Neural cell (in vitro differentiated cells): ENCODE data around the gene FHIT.

Source experiments
- EP300 ChIP-seq: fragments of 450-650 bp; conservative IDR thresholded peaks from 2 replicates; pipeline ENCODE4 v1.6.1; 2014; ENCODE audit warnings: antibody characterized with exemption, mild to moderate bottlenecking, moderate library complexity; ENCODE audit not compliant: poor library complexity, severe bottlenecking
- EZH2 ChIP-seq: fragments of 200-600, 300-800 bp; shearing (Covaris generic), sonication (generic); IDR thresholded peaks from 2 replicates; pipeline ENCODE4 v1.6.1; 2014; ENCODE audit warnings: antibody characterized with exemption, low read length, borderline replicate concordance, mild to moderate bottlenecking; ENCODE audit not compliant: insufficient read depth, poor library complexity, severe bottlenecking
- MXI1 ChIP-seq: fragments of 450-650 bp; conservative IDR thresholded peaks from 2 replicates; pipeline ENCODE4 v1.6.1; 2014; ENCODE audit warnings: antibody characterized with exemption, mild to moderate bottlenecking; ENCODE audit not compliant: poor library complexity, severe bottlenecking
- POLR2AphosphoS5 ChIP-seq: IDR thresholded peaks from 2 replicates; pipeline ENCODE4 v1.6.1; 2012
- RAD21 ChIP-seq: fragments of 450-650 bp; conservative IDR thresholded peaks from 2 replicates; pipeline ENCODE4 v1.6.1; 2014; ENCODE audit warnings: antibody characterized with exemption, mild to moderate bottlenecking, moderate library complexity
- SMC3 ChIP-seq: fragments of 450-650 bp; conservative IDR thresholded peaks from 2 replicates; pipeline ENCODE4 v1.6.1; 2014; ENCODE audit warnings: antibody characterized with exemption, mild to moderate bottlenecking, moderate library complexity; ENCODE audit not compliant: poor library complexity
- TAF1 ChIP-seq: IDR thresholded peaks from 2 replicates; pipeline ENCODE4 v1.6.1; 2012; ENCODE audit warnings: low read depth
- TF ChIP-seq, protein P1 (sequence below): fragments of 450-650 bp; IDR thresholded peaks from 2 replicates; pipeline ENCODE4 v1.5.1; 2014; ENCODE audit warnings: antibody characterized with exemption, mild to moderate bottlenecking, moderate library complexity; ENCODE audit not compliant: poor library complexity, severe bottlenecking
- TF ChIP-seq, protein P2 (sequence below): IDR thresholded peaks from 2 replicates; pipeline ENCODE4 v1.6.1; 2012; ENCODE audit warnings: borderline replicate concordance

DNA sequence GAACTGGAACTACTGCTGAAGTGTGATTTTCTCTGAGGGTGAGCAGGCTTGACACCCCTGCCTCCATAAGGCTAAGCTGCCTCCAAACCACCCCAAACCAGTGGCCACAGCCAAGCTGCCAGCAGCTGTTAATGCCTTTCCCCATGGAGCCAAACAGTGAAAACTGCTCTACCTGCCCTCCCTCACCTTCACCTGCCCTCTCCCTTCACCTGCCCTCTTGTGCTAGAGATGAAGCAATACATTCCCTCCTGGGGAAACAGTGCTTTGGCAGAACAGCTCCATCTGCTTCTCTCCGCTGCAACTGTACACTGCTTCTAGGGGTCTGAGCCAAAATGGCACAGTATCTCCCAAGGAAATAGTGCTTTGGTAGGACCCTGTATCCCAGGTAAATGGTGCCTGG, 374.1 kb downstream of the FHIT start:
- TF ChIP-seq, protein P1, sequence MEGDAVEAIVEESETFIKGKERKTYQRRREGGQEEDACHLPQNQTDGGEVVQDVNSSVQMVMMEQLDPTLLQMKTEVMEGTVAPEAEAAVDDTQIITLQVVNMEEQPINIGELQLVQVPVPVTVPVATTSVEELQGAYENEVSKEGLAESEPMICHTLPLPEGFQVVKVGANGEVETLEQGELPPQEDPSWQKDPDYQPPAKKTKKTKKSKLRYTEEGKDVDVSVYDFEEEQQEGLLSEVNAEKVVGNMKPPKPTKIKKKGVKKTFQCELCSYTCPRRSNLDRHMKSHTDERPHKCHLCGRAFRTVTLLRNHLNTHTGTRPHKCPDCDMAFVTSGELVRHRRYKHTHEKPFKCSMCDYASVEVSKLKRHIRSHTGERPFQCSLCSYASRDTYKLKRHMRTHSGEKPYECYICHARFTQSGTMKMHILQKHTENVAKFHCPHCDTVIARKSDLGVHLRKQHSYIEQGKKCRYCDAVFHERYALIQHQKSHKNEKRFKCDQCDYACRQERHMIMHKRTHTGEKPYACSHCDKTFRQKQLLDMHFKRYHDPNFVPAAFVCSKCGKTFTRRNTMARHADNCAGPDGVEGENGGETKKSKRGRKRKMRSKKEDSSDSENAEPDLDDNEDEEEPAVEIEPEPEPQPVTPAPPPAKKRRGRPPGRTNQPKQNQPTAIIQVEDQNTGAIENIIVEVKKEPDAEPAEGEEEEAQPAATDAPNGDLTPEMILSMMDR: no peak
- TF ChIP-seq POLR2AphosphoS5: no peak
- TF ChIP-seq EP300: no peak
- TF ChIP-seq, protein P2, sequence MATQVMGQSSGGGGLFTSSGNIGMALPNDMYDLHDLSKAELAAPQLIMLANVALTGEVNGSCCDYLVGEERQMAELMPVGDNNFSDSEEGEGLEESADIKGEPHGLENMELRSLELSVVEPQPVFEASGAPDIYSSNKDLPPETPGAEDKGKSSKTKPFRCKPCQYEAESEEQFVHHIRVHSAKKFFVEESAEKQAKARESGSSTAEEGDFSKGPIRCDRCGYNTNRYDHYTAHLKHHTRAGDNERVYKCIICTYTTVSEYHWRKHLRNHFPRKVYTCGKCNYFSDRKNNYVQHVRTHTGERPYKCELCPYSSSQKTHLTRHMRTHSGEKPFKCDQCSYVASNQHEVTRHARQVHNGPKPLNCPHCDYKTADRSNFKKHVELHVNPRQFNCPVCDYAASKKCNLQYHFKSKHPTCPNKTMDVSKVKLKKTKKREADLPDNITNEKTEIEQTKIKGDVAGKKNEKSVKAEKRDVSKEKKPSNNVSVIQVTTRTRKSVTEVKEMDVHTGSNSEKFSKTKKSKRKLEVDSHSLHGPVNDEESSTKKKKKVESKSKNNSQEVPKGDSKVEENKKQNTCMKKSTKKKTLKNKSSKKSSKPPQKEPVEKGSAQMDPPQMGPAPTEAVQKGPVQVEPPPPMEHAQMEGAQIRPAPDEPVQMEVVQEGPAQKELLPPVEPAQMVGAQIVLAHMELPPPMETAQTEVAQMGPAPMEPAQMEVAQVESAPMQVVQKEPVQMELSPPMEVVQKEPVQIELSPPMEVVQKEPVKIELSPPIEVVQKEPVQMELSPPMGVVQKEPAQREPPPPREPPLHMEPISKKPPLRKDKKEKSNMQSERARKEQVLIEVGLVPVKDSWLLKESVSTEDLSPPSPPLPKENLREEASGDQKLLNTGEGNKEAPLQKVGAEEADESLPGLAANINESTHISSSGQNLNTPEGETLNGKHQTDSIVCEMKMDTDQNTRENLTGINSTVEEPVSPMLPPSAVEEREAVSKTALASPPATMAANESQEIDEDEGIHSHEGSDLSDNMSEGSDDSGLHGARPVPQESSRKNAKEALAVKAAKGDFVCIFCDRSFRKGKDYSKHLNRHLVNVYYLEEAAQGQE: no peak
- no peak for TF ChIP-seq SMC3
- TF ChIP-seq EZH2: no peak
- no peak for TF ChIP-seq RAD21
- TF ChIP-seq MXI1: no peak
- TF ChIP-seq TAF1: no peak
